ENCODE measurements around the gene ATP2C2.

DNA sequence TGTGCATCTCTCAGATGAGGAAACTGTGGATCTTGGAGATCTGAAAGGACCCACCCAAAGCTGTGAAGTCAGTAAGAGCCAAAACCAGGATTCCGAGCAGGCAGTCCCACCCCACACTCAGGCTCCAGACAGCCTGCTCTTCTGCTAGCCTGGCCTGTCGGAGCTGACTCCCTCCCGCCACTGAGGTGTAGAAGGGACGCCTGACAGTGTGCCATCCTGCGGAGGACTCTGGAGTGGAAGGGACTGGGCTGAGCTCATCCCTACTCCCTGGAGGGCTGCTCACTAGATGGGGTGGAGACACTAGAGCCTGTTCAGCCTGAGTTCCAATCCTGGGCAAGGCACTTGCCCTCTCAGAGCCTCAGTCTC lies 37.7 kb upstream of the ATP2C2 start:
- TF ChIP-seq, protein P1, sequence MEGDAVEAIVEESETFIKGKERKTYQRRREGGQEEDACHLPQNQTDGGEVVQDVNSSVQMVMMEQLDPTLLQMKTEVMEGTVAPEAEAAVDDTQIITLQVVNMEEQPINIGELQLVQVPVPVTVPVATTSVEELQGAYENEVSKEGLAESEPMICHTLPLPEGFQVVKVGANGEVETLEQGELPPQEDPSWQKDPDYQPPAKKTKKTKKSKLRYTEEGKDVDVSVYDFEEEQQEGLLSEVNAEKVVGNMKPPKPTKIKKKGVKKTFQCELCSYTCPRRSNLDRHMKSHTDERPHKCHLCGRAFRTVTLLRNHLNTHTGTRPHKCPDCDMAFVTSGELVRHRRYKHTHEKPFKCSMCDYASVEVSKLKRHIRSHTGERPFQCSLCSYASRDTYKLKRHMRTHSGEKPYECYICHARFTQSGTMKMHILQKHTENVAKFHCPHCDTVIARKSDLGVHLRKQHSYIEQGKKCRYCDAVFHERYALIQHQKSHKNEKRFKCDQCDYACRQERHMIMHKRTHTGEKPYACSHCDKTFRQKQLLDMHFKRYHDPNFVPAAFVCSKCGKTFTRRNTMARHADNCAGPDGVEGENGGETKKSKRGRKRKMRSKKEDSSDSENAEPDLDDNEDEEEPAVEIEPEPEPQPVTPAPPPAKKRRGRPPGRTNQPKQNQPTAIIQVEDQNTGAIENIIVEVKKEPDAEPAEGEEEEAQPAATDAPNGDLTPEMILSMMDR (conservative IDR thresholded peaks at IDR 0.05; ENCODE audit: low read depth, low read length) = no peak
- TF ChIP-seq EZH2 (IDR thresholded peaks at IDR 0.05; ENCODE audit: borderline replicate concordance, low read depth, low read length, poor library complexity, severe bottlenecking) = no peak
